ENCODE results near the gene AMIGO1.

The AMIGO1 gene, protein sequence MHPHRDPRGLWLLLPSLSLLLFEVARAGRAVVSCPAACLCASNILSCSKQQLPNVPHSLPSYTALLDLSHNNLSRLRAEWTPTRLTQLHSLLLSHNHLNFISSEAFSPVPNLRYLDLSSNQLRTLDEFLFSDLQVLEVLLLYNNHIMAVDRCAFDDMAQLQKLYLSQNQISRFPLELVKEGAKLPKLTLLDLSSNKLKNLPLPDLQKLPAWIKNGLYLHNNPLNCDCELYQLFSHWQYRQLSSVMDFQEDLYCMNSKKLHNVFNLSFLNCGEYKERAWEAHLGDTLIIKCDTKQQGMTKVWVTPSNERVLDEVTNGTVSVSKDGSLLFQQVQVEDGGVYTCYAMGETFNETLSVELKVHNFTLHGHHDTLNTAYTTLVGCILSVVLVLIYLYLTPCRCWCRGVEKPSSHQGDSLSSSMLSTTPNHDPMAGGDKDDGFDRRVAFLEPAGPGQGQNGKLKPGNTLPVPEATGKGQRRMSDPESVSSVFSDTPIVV

DNA sequence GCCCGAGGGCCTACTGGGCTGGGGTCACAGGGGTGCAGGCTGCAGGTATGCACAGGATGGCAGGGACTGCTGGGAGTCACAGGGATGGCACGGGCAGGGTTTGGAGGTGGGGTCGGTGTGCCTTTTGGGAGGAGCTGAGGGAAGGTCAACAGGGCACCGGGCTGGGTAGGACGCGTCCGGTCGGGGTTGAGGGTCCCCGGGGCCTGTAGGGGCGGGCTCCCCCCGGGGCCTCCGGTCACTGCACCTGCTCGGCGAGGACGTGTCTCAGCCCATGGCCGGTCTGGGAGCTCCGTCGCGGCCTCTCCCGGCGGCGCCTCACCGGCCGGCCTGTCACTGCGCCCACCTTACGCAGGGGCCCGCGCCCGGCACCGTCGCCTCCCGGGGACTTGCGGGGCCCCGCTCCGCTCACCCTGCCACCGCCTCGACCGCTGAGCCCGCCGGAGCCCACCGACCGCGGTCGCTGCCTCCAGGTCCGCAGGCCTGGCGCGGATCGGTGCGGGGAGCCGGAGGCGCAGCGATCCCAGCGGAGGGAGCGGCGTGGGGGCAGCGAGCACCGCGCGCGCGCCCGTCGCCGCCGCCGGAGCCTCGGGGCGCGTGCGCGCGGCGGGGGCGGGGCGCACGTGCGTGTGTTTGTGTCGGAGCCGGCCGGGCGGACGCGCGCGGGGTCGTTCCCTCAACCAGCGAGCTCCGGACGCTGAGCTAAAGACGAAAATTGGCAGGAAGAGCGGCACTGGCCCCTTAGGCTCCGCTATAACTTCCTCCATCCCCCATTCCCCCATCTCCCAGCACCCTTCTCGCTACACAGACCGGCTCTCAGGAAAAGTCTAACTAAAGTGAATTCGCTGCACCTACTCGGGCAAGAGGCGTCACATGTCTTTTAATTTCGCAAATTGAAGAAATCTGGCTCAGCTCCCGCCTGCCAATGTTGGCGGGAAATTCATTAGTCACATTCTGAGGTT lies at the start of gene AMIGO1:
TSS of gene AMIGO1 (minus strand) at position 552 of the 959 bp plus-strand sequence. CDS start 815 bp downstream, outside the sequence.
- H3K4me3 Mint-ChIP-seq: peak within 1 kb of the TSS; percentile 95 to 97
- H3K9me3 Mint-ChIP-seq: no peaks in the 10 kb centered on the region
- H3K4me1 Mint-ChIP-seq: peaks cover 74% of the 10 kb centered on the region
- no peaks in the 10 kb centered on the region for H3K27me3 Mint-ChIP-seq
- ATAC-seq (peak; percentile 74), DNase-seq (peak; percentile 56 to 70)
- H3K27ac Mint-ChIP-seq: peak within 1 kb of the TSS; percentile 67 to 94

DNA sequence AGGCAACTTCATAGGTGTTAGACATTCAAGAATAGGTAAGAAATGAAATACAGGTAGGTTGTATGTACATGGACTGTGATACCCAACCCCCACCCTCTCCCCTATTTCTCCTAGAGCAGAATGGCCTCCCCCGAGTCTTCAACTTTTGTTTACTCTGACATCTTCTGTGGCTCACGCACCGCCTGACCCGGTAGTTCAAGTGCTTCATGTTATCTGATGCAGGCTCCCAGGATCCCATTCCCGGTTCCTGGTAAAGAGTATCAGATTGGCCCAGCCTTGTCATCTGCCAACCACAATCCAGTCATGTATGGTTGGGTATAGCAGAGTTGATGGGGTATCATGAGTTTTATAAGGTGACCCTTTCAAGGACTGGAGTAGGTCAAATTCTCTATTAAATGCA lies 48.0 kb upstream of the AMIGO1 start:
- no peaks in the 10 kb centered on the region for H3K9me3 Mint-ChIP-seq
- ATAC-seq: no peak

DNA sequence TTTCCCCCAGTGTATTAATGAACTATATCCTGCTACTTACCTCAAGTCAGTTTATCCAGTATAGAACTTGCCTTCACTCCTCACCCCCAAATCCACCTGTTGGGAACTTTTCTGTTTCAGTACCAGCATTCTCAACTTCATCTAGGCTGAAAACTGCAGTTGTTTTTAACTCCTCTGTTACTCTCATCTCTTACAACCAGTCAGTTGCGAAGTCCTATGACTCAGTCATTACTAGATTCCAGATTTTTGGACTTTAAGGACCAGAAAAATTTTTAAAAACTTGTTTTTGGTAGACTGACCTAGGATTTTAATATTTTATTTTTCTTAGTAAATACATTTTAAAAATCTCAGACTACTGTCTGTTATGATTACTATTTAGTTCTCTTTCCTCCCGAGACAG lies 47.0 kb upstream of the AMIGO1 start:
- ATAC-seq (no peak), DNase-seq (no peak)
- no peak overlapping the region for H3K27ac Mint-ChIP-seq
- no peak overlapping the region for H3K4me3 Mint-ChIP-seq
- H3K4me1 Mint-ChIP-seq: peaks cover 69% of the 10 kb centered on the region
- no peaks in the 10 kb centered on the region for H3K9me3 Mint-ChIP-seq
- H3K27me3 Mint-ChIP-seq: no peaks in the 10 kb centered on the region

More for the DNA sequence above, 48.0 kb upstream of the AMIGO1 start:
- no peak for DNase-seq
- H3K27me3 Mint-ChIP-seq: no peaks in the 10 kb centered on the region
- no peak overlapping the region for H3K4me3 Mint-ChIP-seq
- H3K4me1 Mint-ChIP-seq: peaks cover 70% of the 10 kb centered on the region
- H3K27ac Mint-ChIP-seq: peak overlapping the region in 1 of 2 donors; percentile 90

DNA sequence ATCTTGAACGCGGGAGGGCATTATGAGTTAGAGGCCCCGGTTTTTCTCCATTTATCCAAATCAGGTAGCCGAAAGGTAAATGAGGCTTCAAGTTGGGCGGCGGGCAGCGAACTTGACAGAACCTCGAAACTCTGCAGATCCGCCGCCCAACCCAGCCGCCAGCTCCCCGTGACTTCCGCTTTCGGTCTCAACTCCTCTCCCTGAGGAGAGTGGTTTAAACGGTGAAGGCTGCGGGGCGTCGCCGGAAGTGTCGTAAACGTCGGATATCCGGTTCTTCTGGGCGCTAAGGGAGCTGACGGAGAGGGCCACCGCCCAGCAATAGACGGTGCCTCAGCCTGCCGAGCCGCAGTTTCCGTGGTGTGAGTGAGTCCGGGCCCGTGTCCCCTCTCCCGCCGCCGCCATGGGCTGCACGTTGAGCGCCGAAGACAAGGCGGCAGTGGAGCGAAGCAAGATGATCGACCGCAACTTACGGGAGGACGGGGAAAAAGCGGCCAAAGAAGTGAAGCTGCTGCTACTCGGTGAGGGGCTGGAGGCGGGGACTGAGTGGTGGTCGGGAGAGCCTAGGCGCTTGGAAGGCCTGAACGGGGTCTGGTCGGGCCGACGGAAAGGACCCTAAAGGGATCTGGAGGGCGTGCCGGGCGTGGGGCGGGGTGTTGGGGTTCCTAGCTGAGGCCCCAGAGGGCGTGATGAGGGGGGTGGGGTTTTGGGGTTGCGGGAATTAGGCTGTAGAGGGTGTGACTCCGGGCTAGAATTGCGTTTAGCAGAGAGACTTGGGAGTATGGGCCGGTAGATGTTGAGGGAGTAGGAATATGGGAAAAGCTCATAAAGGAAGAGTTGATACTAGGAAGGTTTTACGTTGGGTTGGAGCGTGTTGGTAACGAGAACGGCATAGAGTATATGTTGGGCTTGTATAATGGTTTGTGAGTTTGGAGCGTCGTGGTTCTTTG lies 39.1 kb upstream of the AMIGO1 start, which contains the start of gene GNAI3:
TSS of gene GNAI3 (plus strand) at position 295 of the 947 bp plus-strand sequence. CDS start at position 401, 106 bp downstream.
- peak; percentile 99 for ATAC-seq
- Mint-ChIP-seq H3K9me3 (no peaks in the 10 kb centered on the region), H3K4me3 (peak within 1 kb of the TSS; percentile 98 to 99), H3K27ac (peak within 1 kb of the TSS; percentile 97 to 98), H3K27me3 (no peaks in the 10 kb centered on the region), H3K4me1 (peaks cover 44% of the 10 kb centered on the region)
- peak; percentile 87 to 95 for DNase-seq

DNA sequence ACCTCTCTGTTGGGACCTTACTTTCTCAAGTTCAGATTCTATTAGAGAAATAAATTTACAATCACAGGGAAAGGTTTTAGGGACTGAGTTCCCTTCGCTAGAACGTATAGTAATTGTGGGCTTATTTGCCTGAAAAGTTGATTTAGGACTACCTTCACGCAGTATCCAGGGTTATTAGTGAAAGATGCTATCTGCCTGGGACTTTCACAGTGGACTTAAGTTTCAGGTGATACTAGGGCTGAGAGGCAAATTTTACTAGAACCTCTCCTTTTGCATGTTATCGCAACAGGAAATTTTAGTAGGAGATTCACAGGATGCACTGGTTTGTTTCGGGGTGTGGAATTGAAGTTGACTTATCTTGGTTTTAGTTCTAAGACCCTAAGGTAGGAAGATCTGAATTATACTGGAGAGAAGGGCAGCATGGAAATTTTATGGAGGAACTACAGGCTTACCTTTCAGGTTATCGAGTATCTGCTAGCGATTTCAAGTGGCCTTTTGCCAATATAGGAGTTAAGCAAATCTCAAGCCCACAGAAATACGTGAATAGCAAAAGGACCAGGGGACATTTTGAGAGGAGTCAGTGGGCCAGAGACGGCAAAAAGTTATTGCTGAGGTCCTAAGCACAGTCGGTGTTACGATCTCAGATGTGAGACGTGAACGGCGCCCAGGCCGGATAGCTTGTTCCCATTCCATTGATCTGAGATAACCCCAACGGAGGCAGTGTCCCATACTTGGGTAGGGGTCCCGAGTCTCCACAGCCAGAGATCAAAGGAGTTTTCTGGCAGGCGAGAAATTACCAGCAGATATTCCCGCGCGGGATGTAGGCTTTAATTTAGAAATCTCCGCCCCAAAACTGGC lies 38.2 kb upstream of the AMIGO1 start:
- Mint-ChIP-seq H3K4me3 (peak overlapping the region; percentile 98 to 99), H3K27ac (peak overlapping the region; percentile 97 to 98), H3K27me3 (no peaks in the 10 kb centered on the region), H3K9me3 (no peaks in the 10 kb centered on the region), H3K4me1 (peaks cover 42% of the 10 kb centered on the region)
- DNase-seq (peak in 1 of 2 donors; percentile 20), ATAC-seq (peak; percentile 44)

DNA sequence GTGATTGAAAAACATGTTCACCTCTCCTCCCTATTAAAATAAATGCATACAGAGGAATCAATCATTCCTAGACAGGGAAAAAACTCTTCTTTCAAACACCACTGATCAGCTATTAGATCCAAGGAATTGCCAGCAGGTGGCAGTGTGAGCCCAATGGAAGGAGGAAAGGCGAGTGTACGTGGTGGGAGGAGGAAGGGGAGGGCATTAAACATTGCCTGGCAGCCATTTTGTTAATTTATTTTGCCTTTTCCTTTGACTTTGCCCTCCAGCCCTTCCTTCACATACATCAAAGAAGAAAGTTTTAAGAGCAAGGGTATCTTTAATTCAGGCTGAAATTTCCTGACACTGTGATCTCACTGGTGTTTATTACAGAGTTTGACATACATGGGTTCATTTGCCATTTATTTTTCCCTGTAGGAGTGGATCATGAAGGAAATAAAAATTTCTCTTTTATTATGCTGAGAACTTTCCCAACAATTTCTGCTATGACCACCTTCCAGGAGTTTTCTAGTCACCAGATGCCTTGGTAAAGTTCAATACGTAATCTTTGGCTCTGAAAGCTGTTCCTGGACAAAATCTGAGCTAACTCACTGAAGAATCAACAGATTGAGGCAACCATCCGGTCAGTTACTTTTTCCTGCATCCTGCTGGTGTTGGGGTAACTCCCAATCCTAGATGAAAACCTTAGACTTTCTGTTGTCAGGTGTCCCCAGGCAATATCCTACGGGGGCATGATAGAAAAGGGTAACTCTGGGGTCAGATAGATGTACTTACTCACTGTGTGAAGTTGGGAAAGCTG lies 37.0 kb upstream of the AMIGO1 start:
- peak; percentile 52 for ATAC-seq
- Mint-ChIP-seq H3K27me3 (no peaks in the 10 kb centered on the region), H3K4me3 (peak overlapping the region; percentile 98 to 99), H3K27ac (peak overlapping the region; percentile 83 to 88), H3K4me1 (peaks cover 37% of the 10 kb centered on the region), H3K9me3 (no peaks in the 10 kb centered on the region)
- peak; percentile 80 to 85 for DNase-seq

DNA sequence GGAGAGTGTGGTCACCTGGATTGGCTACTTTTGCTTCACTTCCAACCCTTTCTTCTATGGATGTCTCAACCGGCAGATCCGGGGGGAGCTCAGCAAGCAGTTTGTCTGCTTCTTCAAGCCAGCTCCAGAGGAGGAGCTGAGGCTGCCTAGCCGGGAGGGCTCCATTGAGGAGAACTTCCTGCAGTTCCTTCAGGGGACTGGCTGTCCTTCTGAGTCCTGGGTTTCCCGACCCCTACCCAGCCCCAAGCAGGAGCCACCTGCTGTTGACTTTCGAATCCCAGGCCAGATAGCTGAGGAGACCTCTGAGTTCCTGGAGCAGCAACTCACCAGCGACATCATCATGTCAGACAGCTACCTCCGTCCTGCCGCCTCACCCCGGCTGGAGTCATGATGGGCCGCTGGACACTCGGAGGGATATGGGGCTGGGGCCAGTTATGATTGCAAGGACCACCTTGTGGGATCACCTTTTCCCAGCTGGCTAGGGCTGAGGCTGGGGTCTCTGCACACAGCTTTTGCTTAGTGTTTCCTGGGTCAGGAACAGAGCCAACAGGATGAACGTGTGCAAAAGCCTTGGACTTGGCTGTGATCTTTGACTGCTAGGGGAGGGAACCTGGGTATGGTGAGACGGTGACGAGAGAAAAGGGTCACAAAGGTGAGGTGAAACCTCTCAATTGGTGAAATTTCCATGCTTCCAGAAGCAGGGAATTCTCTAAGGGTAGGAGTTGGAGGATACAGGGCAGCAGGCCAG lies 34.6 kb upstream of the AMIGO1 start:
- no peak overlapping the region for H3K27ac Mint-ChIP-seq
- H3K4me1 Mint-ChIP-seq: peaks cover 17% of the 10 kb centered on the region
- no peak overlapping the region for H3K4me3 Mint-ChIP-seq
- H3K9me3 Mint-ChIP-seq: no peaks in the 10 kb centered on the region
- ATAC-seq: no peak
- H3K27me3 Mint-ChIP-seq: no peaks in the 10 kb centered on the region
- no peak for DNase-seq

DNA sequence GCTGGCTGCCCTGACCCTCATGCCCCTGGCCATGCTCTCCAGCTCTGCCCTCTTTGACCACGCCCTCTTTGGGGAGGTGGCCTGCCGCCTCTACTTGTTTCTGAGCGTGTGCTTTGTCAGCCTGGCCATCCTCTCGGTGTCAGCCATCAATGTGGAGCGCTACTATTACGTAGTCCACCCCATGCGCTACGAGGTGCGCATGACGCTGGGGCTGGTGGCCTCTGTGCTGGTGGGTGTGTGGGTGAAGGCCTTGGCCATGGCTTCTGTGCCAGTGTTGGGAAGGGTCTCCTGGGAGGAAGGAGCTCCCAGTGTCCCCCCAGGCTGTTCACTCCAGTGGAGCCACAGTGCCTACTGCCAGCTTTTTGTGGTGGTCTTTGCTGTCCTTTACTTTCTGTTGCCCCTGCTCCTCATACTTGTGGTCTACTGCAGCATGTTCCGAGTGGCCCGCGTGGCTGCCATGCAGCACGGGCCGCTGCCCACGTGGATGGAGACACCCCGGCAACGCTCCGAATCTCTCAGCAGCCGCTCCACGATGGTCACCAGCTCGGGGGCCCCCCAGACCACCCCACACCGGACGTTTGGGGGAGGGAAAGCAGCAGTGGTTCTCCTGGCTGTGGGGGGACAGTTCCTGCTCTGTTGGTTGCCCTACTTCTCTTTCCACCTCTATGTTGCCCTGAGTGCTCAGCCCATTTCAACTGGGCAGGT lies 33.9 kb upstream of the AMIGO1 start:
- peaks cover 14% of the 10 kb centered on the region for H3K4me1 Mint-ChIP-seq
- no peaks in the 10 kb centered on the region for H3K27me3 Mint-ChIP-seq
- H3K27ac Mint-ChIP-seq: no peak overlapping the region
- H3K4me3 Mint-ChIP-seq: no peak overlapping the region
- ATAC-seq: no peak
- DNase-seq: no peak
- H3K9me3 Mint-ChIP-seq: no peaks in the 10 kb centered on the region

DNA sequence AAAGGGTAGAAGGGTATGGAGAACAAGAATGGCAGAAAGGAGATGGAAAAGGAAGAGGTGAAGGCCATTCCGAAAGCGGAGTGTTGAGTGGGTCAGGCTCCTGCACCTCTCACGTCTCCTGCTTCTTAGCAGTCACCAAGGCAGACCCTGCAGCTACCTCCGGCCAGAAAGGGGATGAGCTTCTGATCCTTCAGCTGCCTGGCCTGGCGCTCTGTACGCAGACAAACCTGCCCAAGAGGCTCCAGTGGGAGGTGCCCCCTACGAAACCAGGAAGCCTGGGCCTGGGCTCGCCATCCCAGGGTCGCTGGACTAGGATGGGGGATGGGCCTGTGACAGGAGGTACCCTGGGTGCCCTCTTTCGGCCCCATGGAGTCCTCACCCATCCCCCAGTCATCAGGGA lies 33.1 kb upstream of the AMIGO1 start:
- Mint-ChIP-seq H3K4me1 (peaks cover 14% of the 10 kb centered on the region), H3K9me3 (no peaks in the 10 kb centered on the region), H3K27ac (no peak overlapping the region), H3K4me3 (no peak overlapping the region), H3K27me3 (no peaks in the 10 kb centered on the region)
- no peak for ATAC-seq
- no peak for DNase-seq

DNA sequence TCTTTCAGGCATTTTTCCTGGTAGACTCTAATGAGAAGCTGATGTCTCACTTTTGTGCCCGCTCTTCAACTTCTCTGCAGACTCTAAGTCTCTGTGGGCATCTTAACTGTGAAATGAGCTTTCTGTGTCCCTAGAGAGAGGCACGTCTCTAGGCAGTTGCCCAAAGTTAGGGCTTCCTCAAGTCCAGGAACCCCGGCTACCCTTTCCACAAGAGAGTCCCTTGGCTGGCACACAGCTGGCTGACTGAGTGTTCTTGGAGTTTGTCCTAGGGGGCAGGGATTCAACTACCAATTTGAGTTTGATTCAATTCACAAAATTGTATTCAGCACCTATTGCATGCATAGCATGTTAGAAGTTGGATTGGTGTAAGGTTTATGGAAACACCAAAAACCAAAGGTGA lies 31.6 kb upstream of the AMIGO1 start:
- Mint-ChIP-seq H3K9me3 (no peaks in the 10 kb centered on the region), H3K4me3 (no peak overlapping the region), H3K27me3 (no peaks in the 10 kb centered on the region), H3K4me1 (peaks cover 3% of the 10 kb centered on the region), H3K27ac (no peak overlapping the region)
- ATAC-seq (no peak), DNase-seq (no peak)

DNA sequence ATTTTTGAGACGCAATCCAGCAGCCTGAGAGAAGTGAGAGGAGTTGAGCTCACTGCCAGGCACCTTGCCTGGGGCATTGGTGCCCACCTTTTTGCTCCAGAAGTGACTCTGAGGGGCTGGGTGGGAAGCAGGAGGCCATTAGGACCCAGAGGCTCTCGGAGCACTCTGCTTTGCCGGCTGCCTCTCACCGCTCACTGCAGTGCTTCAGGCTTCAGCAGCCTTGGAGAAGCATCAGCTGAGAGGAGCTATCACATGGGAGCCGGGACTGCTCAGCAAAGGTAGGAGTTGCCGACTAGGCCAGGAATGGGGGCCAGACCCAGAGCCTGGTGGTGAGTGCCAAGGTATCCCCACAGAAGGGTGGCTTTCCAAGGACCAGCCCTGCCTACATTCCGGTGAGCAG lies 30.1 kb upstream of the AMIGO1 start, which contains the start of gene GPR61:
TSS of gene GPR61 (plus strand) at position 197 of the 400 bp plus-strand sequence. CDS start 3,151 bp downstream, outside the sequence.
- H3K4me1 Mint-ChIP-seq: no peaks in the 10 kb centered on the region

More for the DNA sequence above, 30.1 kb upstream of the AMIGO1 start, which contains the start of gene GPR61:
- Mint-ChIP-seq H3K27ac (peak within 1 kb of the TSS in 1 of 2 donors; percentile 36), H3K4me3 (no peak within 1 kb of the TSS), H3K9me3 (no peaks in the 10 kb centered on the region), H3K27me3 (no peaks in the 10 kb centered on the region)
- ATAC-seq (no peak), DNase-seq (no peak)
